HG03175 (cell line): ENCODE measurements around the gene PYDC1.
"Not testable (repeated sequence)": the region's sequence is repeated elsewhere in the genome, so short reads cannot be mapped to it uniquely, and the experiment has no call there.

ENCODE experiments used
- ATAC-seq: cut with Tn5 transposase; IDR thresholded peaks from one replicate; pipeline ENCODE4 v1.9.1; 2021; ENCODE audit warnings: mild to moderate bottlenecking, moderate library complexity; ENCODE audit not compliant: unreplicated experiment

The PYDC1 gene

GRCh38 chr16:31196324-31197088 lies 20.4 kb downstream of the PYDC1 start:
- ATAC-seq = no peak

GRCh38 chr16:31195861-31196260 lies 21.1 kb downstream of the PYDC1 start:
- not testable (repeated sequence) for ATAC-seq

- no peak for ATAC-seq
Measured at GRCh38 chr16:31194898-31195297, 22.0 kb downstream of the PYDC1 start.

- no peak for ATAC-seq
Measured at GRCh38 chr16:31193874-31194273, 23.1 kb downstream of the PYDC1 start.

- ATAC-seq = no peak
Measured at GRCh38 chr16:31192856-31193642, 23.9 kb downstream of the PYDC1 start.

- ATAC-seq = no peak
Measured at GRCh38 chr16:31191697-31192428, 25.1 kb downstream of the PYDC1 start.

GRCh38 chr16:31190818-31191444 lies 26.0 kb downstream of the PYDC1 start:
- no peak for ATAC-seq

GRCh38 chr16:31190061-31190460 lies 26.9 kb downstream of the PYDC1 start:
- ATAC-seq = no peak

GRCh38 chr16:31189412-31189778 lies 27.5 kb downstream of the PYDC1 start:
- ATAC-seq = no peak

- ATAC-seq = no peak
Measured at GRCh38 chr16:31188450-31189411, 28.2 kb downstream of the PYDC1 start.

- no peak for ATAC-seq
Measured at GRCh38 chr16:31187808-31188189, 29.1 kb downstream of the PYDC1 start.

- ATAC-seq = no peak
Measured at GRCh38 chr16:31186930-31187807, 29.8 kb downstream of the PYDC1 start.

- no peak for ATAC-seq
Measured at GRCh38 chr16:31186176-31186575, 30.8 kb downstream of the PYDC1 start.

GRCh38 chr16:31185339-31185738 lies 31.6 kb downstream of the PYDC1 start:
- ATAC-seq = no peak

- ATAC-seq = no peak
Measured at GRCh38 chr16:31184888-31185287, 32.0 kb downstream of the PYDC1 start.

- ATAC-seq = no peak
Measured at GRCh38 chr16:31183432-31184428, 33.2 kb downstream of the PYDC1 start.

- no peak for ATAC-seq
Measured at GRCh38 chr16:31182391-31182790, 34.5 kb downstream of the PYDC1 start.
